Femur (tissue), 1 donor: ENCODE results near the gene DSCAM.
A peak's percentile ranks its signal among the peaks of the same experiment; 100 is the strongest.

ENCODE experiments used
- DNase-seq: peaks from one replicate; pipeline ENCODE4 v3.0.0-alpha.2; 2017

Gene DSCAM

GRCh38 chr21:40660461-40660860 lies 186.5 kb downstream of the DSCAM start:
- no peak for DNase-seq

- no peak for DNase-seq
These were observed 188.6 kb downstream of the DSCAM start for GRCh38 chr21:40658311-40658710.

GRCh38 chr21:40652436-40652835 lies 194.5 kb downstream of the DSCAM start:
- DNase-seq: no peak

- DNase-seq: peak; percentile 28
These were observed 199.3 kb downstream of the DSCAM start for GRCh38 chr21:40647706-40648105.

GRCh38 chr21:40646651-40647050 lies 200.3 kb downstream of the DSCAM start:
- no peak for DNase-seq

GRCh38 chr21:40641042-40641441 lies 205.9 kb downstream of the DSCAM start:
- no peak for DNase-seq

GRCh38 chr21:40640266-40640789 lies 206.6 kb downstream of the DSCAM start:
- DNase-seq: no peak

GRCh38 chr21:40639616-40640194 lies 207.3 kb downstream of the DSCAM start:
- DNase-seq: no peak

- DNase-seq: no peak
These were observed 208.3 kb downstream of the DSCAM start for GRCh38 chr21:40638466-40639251.

GRCh38 chr21:40636026-40636425 lies 210.9 kb downstream of the DSCAM start:
- no peak for DNase-seq

- no peak for DNase-seq
These were observed 211.6 kb downstream of the DSCAM start for GRCh38 chr21:40635391-40635790.

GRCh38 chr21:40634141-40634540 lies 212.8 kb downstream of the DSCAM start:
- no peak for DNase-seq

- no peak for DNase-seq
These were observed 213.9 kb downstream of the DSCAM start for GRCh38 chr21:40633048-40633447.

GRCh38 chr21:40631211-40631610 lies 215.7 kb downstream of the DSCAM start:
- no peak for DNase-seq

- DNase-seq: no peak
These were observed 221.0 kb downstream of the DSCAM start for GRCh38 chr21:40625991-40626390.

GRCh38 chr21:40623528-40623927 lies 223.4 kb downstream of the DSCAM start:
- DNase-seq: no peak

GRCh38 chr21:40622531-40622930 lies 224.4 kb downstream of the DSCAM start:
- no peak for DNase-seq

- no peak for DNase-seq
These were observed 226.4 kb downstream of the DSCAM start for GRCh38 chr21:40620386-40621145.

- DNase-seq: no peak
These were observed 228.6 kb downstream of the DSCAM start for GRCh38 chr21:40618191-40618973.

GRCh38 chr21:40616377-40616704 lies 230.6 kb downstream of the DSCAM start:
- DNase-seq: no peak

GRCh38 chr21:40615505-40616376 lies 231.2 kb downstream of the DSCAM start:
- DNase-seq: no peak

- DNase-seq: no peak
These were observed 233.4 kb downstream of the DSCAM start for GRCh38 chr21:40613546-40614030.
